ENCODE measurements around the gene RECK. TPM values are rescaled to one million over a fixed set of nuclear protein-coding genes. Genes with fewer than 3 reads are reported as not detected.

The RECK gene
- total RNA-seq, 1 experiment from 2014 or later = 2.1 TPM

GRCh38 chr9:36091026-36091953 lies 54.6 kb downstream of the RECK start:
- H3K4me2 ChIP-seq = no peak overlapping the region
- no peak overlapping the region for H3K27ac ChIP-seq
- H3K4me1 ChIP-seq (replicated peaks; ENCODE audit: insufficient read depth) = no peaks in the 10 kb centered on the region
- no peaks in the 10 kb centered on the region for H3K27me3 ChIP-seq (ENCODE audit: insufficient read depth, low read depth)
- no peak overlapping the region for H3K4me3 ChIP-seq
- H3K9me2 ChIP-seq (ENCODE audit: insufficient read depth) = no peaks in the 10 kb centered on the region
- H2AFZ ChIP-seq = no peak overlapping the region
- ChIA-PET CTCF (interaction anchor here (0.9 kb wide), 1 partner anchor 11 kb away, joined by 3 read pairs; no protein-coding TSS in a partner anchor), POLR2A (ENCODE audit: unreplicated experiment) (no interaction called here)
- H4K20me1 ChIP-seq (ENCODE audit: insufficient read depth) = no peaks in the 10 kb centered on the region
- intact Hi-C loops (cut with micrococcal nuclease; ENCODE audit: unreplicated experiment) = loop anchor here (10.0 kb wide), 1 partner anchor 46 kb away; no protein-coding TSS in a partner anchor
- no peaks in the 10 kb centered on the region for H3K36me3 ChIP-seq (ENCODE audit: low read depth)
- H3F3A ChIP-seq (ENCODE audit: insufficient read depth, low read depth) = no peaks in the 10 kb centered on the region
- no peak for DNase-seq
- no peaks in the 10 kb centered on the region for H3K9me3 ChIP-seq (ENCODE audit: insufficient read depth, low read depth)
- TF ChIP-seq CTCF (conservative IDR thresholded peaks at IDR 0.05) = no peak
- no peak for TF ChIP-seq EZH2 (IDR thresholded peaks at IDR 0.05; ENCODE audit: low read depth)
- H3K79me2 ChIP-seq (ENCODE audit: low read depth) = no peaks in the 10 kb centered on the region
- BruUV-seq (replicated peaks) = no TSS peak

- Histone ChIP-seq H4K20me1 (ENCODE audit: insufficient read depth) (no peaks in the 10 kb centered on the region), H3K9me3 (ENCODE audit: insufficient read depth, low read depth) (no peaks in the 10 kb centered on the region), H3K27me3 (ENCODE audit: insufficient read depth, low read depth) (no peaks in the 10 kb centered on the region), H3K9me2 (ENCODE audit: insufficient read depth) (no peaks in the 10 kb centered on the region), H3K4me3 (no peak overlapping the region), H3K79me2 (ENCODE audit: low read depth) (no peaks in the 10 kb centered on the region), H3K27ac (no peak overlapping the region), H3F3A (ENCODE audit: insufficient read depth, low read depth) (no peaks in the 10 kb centered on the region), H2AFZ (no peak overlapping the region), H3K4me1 (replicated peaks; ENCODE audit: insufficient read depth) (no peaks in the 10 kb centered on the region), H3K4me2 (no peak overlapping the region), H3K36me3 (ENCODE audit: low read depth) (no peaks in the 10 kb centered on the region)
- intact Hi-C loops (cut with micrococcal nuclease; ENCODE audit: unreplicated experiment) = loop anchor here (10.0 kb wide), 1 partner anchor 47 kb away; no protein-coding TSS in a partner anchor
- no peak for DNase-seq
- ChIA-PET CTCF (interaction anchor here (0.9 kb wide), 1 partner anchor 10 kb away, joined by 3 read pairs; no protein-coding TSS in a partner anchor), POLR2A (ENCODE audit: unreplicated experiment) (interaction anchor here (0.7 kb wide), 1 partner anchor 222 kb away, joined by 6 read pairs; no protein-coding TSS in a partner anchor)
- no TSS peak for BruUV-seq (replicated peaks)
- no peak for TF ChIP-seq EZH2 (IDR thresholded peaks at IDR 0.05; ENCODE audit: low read depth)
- no peak for TF ChIP-seq CTCF (conservative IDR thresholded peaks at IDR 0.05)
Measured at GRCh38 chr9:36092014-36092413, 55.3 kb downstream of the RECK start.

DNA sequence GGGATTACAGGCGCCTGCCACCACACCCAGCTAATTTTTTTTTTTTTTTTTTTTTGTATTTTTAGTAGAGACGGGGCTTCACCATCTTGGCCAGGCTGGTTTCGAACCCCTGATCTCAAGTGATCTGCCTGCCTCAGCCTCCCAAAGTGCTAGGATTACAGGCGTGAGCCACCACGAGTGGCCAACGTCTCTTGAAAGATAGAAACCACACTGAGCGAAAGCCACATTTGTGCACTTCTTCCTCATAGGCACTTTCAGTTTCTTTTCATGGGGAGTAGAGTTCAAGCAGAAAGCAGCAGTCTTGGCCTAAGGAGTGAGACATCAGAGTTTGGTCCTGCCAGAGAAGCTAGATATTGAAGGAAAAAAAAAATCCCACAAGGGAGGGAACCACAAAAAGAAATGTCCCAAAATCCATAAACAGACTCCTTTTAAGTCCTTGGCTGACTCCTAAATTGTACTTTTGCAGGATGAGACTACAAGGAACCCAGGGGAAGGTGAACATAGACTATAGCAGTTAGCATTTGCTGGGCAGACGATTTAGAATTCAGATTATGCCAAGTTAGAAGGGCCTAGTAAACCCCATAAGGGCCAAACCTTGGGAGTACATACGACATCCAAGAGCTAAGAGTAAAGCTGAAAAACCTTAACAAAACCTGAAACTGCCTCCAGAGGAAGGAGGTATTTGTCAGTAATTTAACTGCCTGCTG lies 55.9 kb downstream of the RECK start:
- H3K4me2 ChIP-seq = no peak overlapping the region
- no peaks in the 10 kb centered on the region for H3K9me3 ChIP-seq (ENCODE audit: insufficient read depth, low read depth)
- no peaks in the 10 kb centered on the region for H4K20me1 ChIP-seq (ENCODE audit: insufficient read depth)
- no peaks in the 10 kb centered on the region for H3K4me1 ChIP-seq (replicated peaks; ENCODE audit: insufficient read depth)
- no peaks in the 10 kb centered on the region for H3K36me3 ChIP-seq (ENCODE audit: low read depth)
- intact Hi-C loops (cut with micrococcal nuclease; ENCODE audit: unreplicated experiment) = loop anchor here (1.0 to 10.0 kb wide), 2 partner anchors 40 to 48 kb away; no protein-coding TSS in a partner anchor
- H3F3A ChIP-seq (ENCODE audit: insufficient read depth, low read depth) = no peaks in the 10 kb centered on the region
- TF ChIP-seq CTCF (conservative IDR thresholded peaks at IDR 0.05) (no peak), EZH2 (IDR thresholded peaks at IDR 0.05; ENCODE audit: low read depth) (no peak)
- no peaks in the 10 kb centered on the region for H3K79me2 ChIP-seq (ENCODE audit: low read depth)
- DNase-seq = no peak
- no peaks in the 10 kb centered on the region for H3K27me3 ChIP-seq (ENCODE audit: insufficient read depth, low read depth)
- no peak overlapping the region for H3K4me3 ChIP-seq
- no peak overlapping the region for H3K27ac ChIP-seq
- no peaks in the 10 kb centered on the region for H3K9me2 ChIP-seq (ENCODE audit: insufficient read depth)
- ChIA-PET CTCF (interaction anchor here (0.9 kb wide), 1 partner anchor 10 kb away, joined by 3 read pairs; no protein-coding TSS in a partner anchor), POLR2A (ENCODE audit: unreplicated experiment) (interaction anchor here (0.7 kb wide), 1 partner anchor 221 kb away, joined by 6 read pairs; no protein-coding TSS in a partner anchor)
- H2AFZ ChIP-seq = no peak overlapping the region
- BruUV-seq (replicated peaks) = no TSS peak

Data from PC-9 (cell line).